Right lobe of liver (tissue), 4 donors: ENCODE results near the gene UBAP1.

Experiments
- CTCF ChIP-seq, 4 donors: fragments of 200-600 bp in 3 of 4; fragments of 450-650 bp in 1 of 4; IDR thresholded peaks; one replicate each; pipeline versions ENCODE4 v1.5.1 to v1.8.0; 2016 to 2022; ENCODE audit warnings: antibody characterized with exemption in 4 of 4, mild to moderate bottlenecking in 2 of 4
- POLR2A ChIP-seq: fragments of 450-650 bp; IDR thresholded peaks from one replicate; pipeline ENCODE4 v1.6.1; 2017; ENCODE audit warnings: antibody characterized with exemption, mild to moderate bottlenecking
- donor health status: DM: no; HTN: no; CAD: no.
- donor health status: DM: no; HTN: no; CAD: no.
- donor health status: DM: no; HTN: yes; CAD: no.

- TF ChIP-seq CTCF (IDR thresholded peaks at IDR 0.05) (no peak), POLR2A (no peak)
These were observed 44.3 kb upstream of the UBAP1 start for GRCh38 chr9:34134521-34134920.
